K562 (cell line): ENCODE data around the gene HMCN2. TPM values are rescaled to one million over a fixed set of nuclear protein-coding genes. Genes with fewer than 3 reads are reported as not detected.
"Not testable (repeated sequence)": the region's sequence is repeated elsewhere in the genome, so short reads cannot be mapped to it uniquely, and the experiment has no call there.

Experiments
- ATAC-seq: fragments of 200-7000 bp; cut with Tn5 transposase; 3 replicates; pipeline ENCODE4 v1.9.1; 2020; ENCODE audit warnings: moderate library complexity
- BruUV-seq: library from RNA; stranded (reverse); fragments of 400-500 nt; replicated peaks from 2 replicates; lab custom pipeline; 2021; lab: Mats Ljungman, UMichigan
- CTCF ChIA-PET: fragments of 300-600 bp; formaldehyde crosslinking; extraction: SDS; loops from one replicate; lab custom pipeline; 2021; ENCODE audit warnings: low intra/inter-chr PET ratio; lab: Yijun Ruan, JAX
- POLR2A ChIA-PET: fragments of 300-600, 350-650 bp; sonication (Branson Sonifier 250); formaldehyde crosslinking; extraction: SDS; loops from one replicate; lab custom pipeline; 2021; ENCODE audit warnings: antibody characterized with exemption, inconsistent platforms; lab: Yijun Ruan, JAX
- DNase-seq, 4 experiments: peaks; one replicate each; pipeline versions ENCODE4 v3.0.0 to v3.0.0-alpha.2; 2011 to 2018; ENCODE audit warnings: low spot score in 3 of 4, mixed read lengths in 3 of 4; ENCODE audit errors: extremely low read depth in 1 of 4
- FAIRE-seq: peaks from 2 replicates; lab custom pipeline; 2011; peaks lifted over from hg19 to GRCh38; lab: Jason Lieb, UNC
- H2AFZ ChIP-seq: 2 replicates; pipeline ENCODE4 v1.6.0; 2011; ENCODE audit warnings: low read depth, low read length, control low read depth, inconsistent platforms
- H3K27ac ChIP-seq: fragments of 200-600 bp; 3 replicates; pipeline ENCODE4 v1.8.0; 2011; ENCODE audit warnings: low read depth, mild to moderate bottlenecking, control low read depth, inconsistent platforms, low read length, moderate library complexity, mixed read lengths; ENCODE audit errors: extremely low read depth
- H3K27me3 ChIP-seq, 2 experiments: fragments of 300-600 bp in 1 of 2; 2 replicates in 1 of 2; 3 replicates in 1 of 2; pipeline versions ENCODE4 v1.6.0 to v1.8.0; 2011; ENCODE audit warnings: inconsistent platforms in 2 of 2, low read length in 2 of 2, mild to moderate bottlenecking in 1 of 2, mixed read lengths in 1 of 2, moderate library complexity in 1 of 2; ENCODE audit not compliant: control insufficient read depth in 2 of 2, insufficient read depth in 2 of 2
- H3K36me3 ChIP-seq: fragments of 300-600 bp; 3 replicates; pipeline ENCODE4 v1.8.0; 2011; ENCODE audit warnings: mild to moderate bottlenecking, low read length, inconsistent platforms; ENCODE audit not compliant: control insufficient read depth, insufficient read depth
- H3K4me1 ChIP-seq, 2 experiments: fragments of 200-600 bp in 1 of 2; replicated peaks in 1 of 2; 2 replicates in 1 of 2; 3 replicates in 1 of 2; pipeline versions ENCODE4 v1.5.1 to v1.8.0; 2011; ENCODE audit warnings: inconsistent platforms in 2 of 2, low read length in 2 of 2, mild to moderate bottlenecking in 1 of 2, mixed read lengths in 1 of 2, moderate library complexity in 1 of 2; ENCODE audit not compliant: control insufficient read depth in 2 of 2, insufficient read depth in 2 of 2
- H3K4me2 ChIP-seq: 2 replicates; pipeline ENCODE4 v1.6.1; 2011; ENCODE audit warnings: low read length, control low read depth, inconsistent platforms, mixed read lengths; ENCODE audit not compliant: insufficient read depth
- H3K4me3 ChIP-seq: fragments of 200-600 bp; sonication (generic), shearing (Covaris generic); 2 replicates; pipeline ENCODE4 v1.5.1; 2016; ENCODE audit warnings: control low read depth, inconsistent platforms
- H3K79me2 ChIP-seq: fragments of 200-600 bp; 3 replicates; pipeline ENCODE4 v1.8.0; 2011; ENCODE audit warnings: low read length, inconsistent platforms; ENCODE audit not compliant: control insufficient read depth, insufficient read depth
- H3K9ac ChIP-seq, 2 experiments: 2 replicates each; pipeline versions ENCODE4 v1.6.0 to v1.6.1; 2011; ENCODE audit warnings: low read depth in 2 of 2, low read length in 2 of 2, control low read depth in 1 of 2, inconsistent platforms in 1 of 2, mild to moderate bottlenecking in 1 of 2, mixed read lengths in 1 of 2; ENCODE audit not compliant: insufficient read depth in 1 of 2
- H3K9me1 ChIP-seq: one replicate; pipeline ENCODE4 v1.6.0; 2011; ENCODE audit warnings: inconsistent platforms, mild to moderate bottlenecking, low read length, moderate library complexity; ENCODE audit not compliant: control insufficient read depth, insufficient read depth
- H3K9me3 ChIP-seq: replicated peaks from 2 replicates; pipeline ENCODE4 v1.5.1; 2011; ENCODE audit warnings: low read depth, low read length, inconsistent platforms; ENCODE audit not compliant: control insufficient read depth, insufficient read depth
- H4K20me1 ChIP-seq: replicated peaks from 2 replicates; pipeline ENCODE4 v1.6.1; 2011; ENCODE audit warnings: low read length, inconsistent platforms, mixed read lengths; ENCODE audit not compliant: control insufficient read depth, insufficient read depth
- ADNP ChIP-seq: fragments of 200-800 bp; sonication (Bioruptor generic); IDR thresholded peaks from 2 replicates; pipeline ENCODE4 v1.6.1; 2016; ENCODE audit warnings: missing genetic modification characterization, missing compliant biosample characterization
- EGR1 ChIP-seq: fragments of 450-650 bp; conservative IDR thresholded peaks from 2 replicates; pipeline ENCODE4 v1.6.1; 2017; ENCODE audit warnings: mild to moderate bottlenecking
- KDM1A ChIP-seq, 2 experiments: fragments of 450-650 bp; IDR thresholded peaks; 2 replicates each; pipeline ENCODE4 v1.6.1; 2016; ENCODE audit warnings: mild to moderate bottlenecking in 2 of 2
- KLF10 ChIP-seq: fragments of 250-450 bp; sonication (Bioruptor Pico); IDR thresholded peaks from 2 replicates; pipeline ENCODE4 v1.6.1; 2021; ENCODE audit warnings: matching md5 sums
- NCOA1 ChIP-seq: fragments of 450-650 bp; IDR thresholded peaks from 2 replicates; pipeline ENCODE4 v1.6.1; 2016; ENCODE audit warnings: low read depth
- RBM25 ChIP-seq: fragments of 200-400 bp; formaldehyde crosslinking; IDR thresholded peaks from 2 replicates; pipeline ENCODE4 v1.6.1; 2018; ENCODE audit warnings: low read length, low read depth, moderate library complexity; ENCODE audit not compliant: severe bottlenecking
- SMAD1 ChIP-seq: fragments of 150-350 bp; IDR thresholded peaks from 2 replicates; pipeline ENCODE4 v1.6.1; 2014; ENCODE audit warnings: low read length, low read depth; ENCODE audit not compliant: partially characterized antibody
- SMARCA5 ChIP-seq: fragments of 450-650 bp; IDR thresholded peaks from 2 replicates; pipeline ENCODE4 v1.6.1; 2016
- TAF1 ChIP-seq: IDR thresholded peaks from 2 replicates; pipeline ENCODE4 v1.6.1; 2011; ENCODE audit warnings: mild to moderate bottlenecking, low read length, moderate library complexity; ENCODE audit not compliant: insufficient read depth, control insufficient read depth, severe bottlenecking; ENCODE audit errors: extremely low read depth
- ZFP36 ChIP-seq: fragments of 150-350 bp; IDR thresholded peaks from 2 replicates; pipeline ENCODE4 v1.6.1; 2018; ENCODE audit warnings: low read length, low read depth; ENCODE audit not compliant: partially characterized antibody
- ZNF121 ChIP-seq: sonication (generic); formaldehyde crosslinking; conservative IDR thresholded peaks from 2 replicates; pipeline ENCODE4 v1.8.0; 2022; ENCODE audit warnings: missing genetic modification reagents
- ZNF347 ChIP-seq: fragments of 450-650 bp; formaldehyde crosslinking; IDR thresholded peaks from 2 replicates; pipeline ENCODE4 v1.4.0; 2020; ENCODE audit warnings: low read depth, mild to moderate bottlenecking, moderate library complexity
- WGBS: fragments of 100-300 bp; shearing (Covaris generic); methylation state at CpG from one replicate; pipeline ENCODE4 v1.1.6; 2016; ENCODE audit warnings: low coverage, mixed read lengths; ENCODE audit not compliant: insufficient coverage; ENCODE audit errors: missing lambda C conversion rate; 5-methylcytosine and 5-hydroxymethylcytosine counted together
- in situ Hi-C: fragments of 300-500 bp; cut with MboI; formaldehyde crosslinking; loops from 4 replicates; pipeline ENCODE4 v1.15.0; 2018; ENCODE audit warnings: inconsistent platforms, mixed read lengths
- intact Hi-C: fragments of 100-400 bp; cut with micrococcal nuclease; formaldehyde crosslinking; loops from 2 replicates; pipeline ENCODE4 v1.14.2; 2022
- polyA plus RNA-seq, 8 experiments: library from polyadenylated mRNA; depleted of rRNA in 4 of 8; stranded (reverse) in 5 of 8; unstranded in 3 of 8; fragments of >200 nt; fragmentation: Nextera tagmentation in 2 of 8; fragmentation: Illumina TruSeq in 1 of 8; extraction: Ambion mirVana in 2 of 8; extraction: Trizol in 1 of 8; gene quantifications; 2 replicates each; pipeline versions ENCODE4 v1.2.1 to v1.2.3, GENCODE V29; 2011 to 2014; ENCODE audit warnings: inconsistent platforms in 1 of 8, missing spikeins in 1 of 8
- total RNA-seq, 7 experiments: library from RNA; depleted of rRNA in 6 of 7; stranded (reverse); fragments of >200 nt in 6 of 7; fragmentation: Illumina TruSeq in 2 of 7; extraction: Trizol in 2 of 7; gene quantifications; 2 replicates each; pipeline versions ENCODE4 v1.2.1 to v1.2.3, GENCODE V29; 2011 to 2021; ENCODE audit warnings: low replicate concordance in 1 of 7
- TF ChIP-seq, protein P1 (sequence below), 3 experiments: IDR thresholded peaks in 2 of 3; conservative IDR thresholded peaks in 1 of 3; 2 replicates each; pipeline ENCODE4 v1.5.1; 2011 to 2012; ENCODE audit warnings: low read length in 3 of 3, mild to moderate bottlenecking in 3 of 3, control low read depth in 2 of 3, improper control_type of control experiment in 1 of 3, inconsistent platforms in 1 of 3, low read depth in 1 of 3, mixed read lengths in 1 of 3, moderate library complexity in 1 of 3; ENCODE audit not compliant: insufficient read depth in 2 of 3

HMCN2 gene
- total and polyA plus RNA-seq, 9 of the 15 experiments (the other 6 are each of a cell fraction or from before 2014, with no cell fraction given): 0.01 TPM; not detected in 8

DNA sequence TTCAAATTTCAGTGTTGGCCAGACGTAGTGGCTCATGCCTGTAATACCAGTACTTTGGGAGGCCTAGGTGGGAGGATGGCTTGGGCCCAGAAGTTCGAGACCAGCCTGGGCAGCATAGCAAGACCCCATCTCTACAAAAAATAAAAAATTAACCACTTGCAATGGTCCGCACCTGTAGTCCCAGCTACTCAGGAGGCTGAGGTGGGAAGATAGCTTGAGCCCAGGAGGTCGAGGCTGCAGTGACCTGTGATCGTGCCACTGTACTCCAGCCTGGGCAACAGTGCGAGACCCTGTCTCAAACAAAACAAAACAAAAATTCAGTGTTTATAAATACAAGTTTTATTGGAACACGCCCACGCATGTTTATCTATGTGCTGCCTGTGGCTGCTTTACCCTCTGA lies 73.3 kb downstream of the HMCN2 start:
- H3K4me1 ChIP-seq: peaks cover 0 to 31% of the 10 kb centered on the region in 2 experiments; a peak in 2 of 5 replicates
- not testable (repeated sequence) for H4K20me1 ChIP-seq, H2AFZ ChIP-seq
- TF ChIP-seq EGR1: peak; percentile 61
- TF ChIP-seq ZNF121 (CRISPR knock-in tag): peak; percentile 96
- TF ChIP-seq, all 486 proteins: peak for 2; not testable (repeated sequence) for 484
- ATAC-seq, intact Hi-C loops, H3K9ac ChIP-seq, FAIRE-seq, H3K36me3 ChIP-seq, H3K4me2 ChIP-seq, BruUV-seq, H3K9me3 ChIP-seq, H3K4me3 ChIP-seq, DNase-seq, CTCF ChIA-PET, H3K9me1 ChIP-seq, H3K79me2 ChIP-seq, H3K27ac ChIP-seq: not testable (repeated sequence)
- 25% methylated on average over 8 of the region's 8 CpGs for WGBS
- in situ Hi-C loops: loop anchor here (25.0 kb wide), 1 partner anchor 677 kb away; the partner anchor contains the start of gene PRRX2
- peaks cover 0 to 17% of the 10 kb centered on the region in 2 experiments; a peak in 2 of 5 replicates for H3K27me3 ChIP-seq
- POLR2A ChIA-PET: interaction anchor here (0.6 kb wide), 1 partner anchor 613 kb away, joined by 4 read pairs; no protein-coding TSS in a partner anchor

DNA sequence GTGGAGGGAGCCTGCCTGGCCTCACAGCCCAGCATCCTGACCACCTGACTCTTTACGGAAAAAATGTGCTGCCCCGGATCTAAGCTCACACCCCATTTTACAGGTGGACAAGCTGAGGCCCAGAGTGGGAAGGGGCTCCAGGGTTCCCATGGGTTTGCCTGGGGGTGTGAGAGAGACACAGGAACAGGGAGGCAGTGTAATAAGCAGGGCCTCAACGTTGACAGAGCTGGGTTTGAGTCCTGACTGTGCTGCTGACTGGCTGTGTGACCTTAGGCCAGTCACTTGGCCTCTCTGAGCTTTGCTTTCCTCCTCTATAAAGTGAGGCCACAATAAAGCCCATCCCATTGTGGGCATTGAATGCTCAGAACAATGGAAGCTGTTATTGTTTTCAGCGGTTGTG lies 73.7 kb downstream of the HMCN2 start:
- Histone ChIP-seq H3K9me1 (peaks cover under 1% of the 10 kb centered on the region), H3K4me3 (no peak overlapping the region), H3K9ac (no peak overlapping the region), H3K4me1 (peaks cover 0 to 31% of the 10 kb centered on the region in 2 experiments; a peak in 2 of 5 replicates), H3K4me2 (no peak overlapping the region), H3K36me3 (no peaks in the 10 kb centered on the region), H3K9me3 (no peaks in the 10 kb centered on the region), H2AFZ (no peak overlapping the region), H3K79me2 (no peaks in the 10 kb centered on the region), H3K27me3 (peaks cover 0 to 13% of the 10 kb centered on the region in 2 experiments; a peak in 1 of 5 replicates), H4K20me1 (peaks cover 4% of the 10 kb centered on the region; the same call in 1 of the 2 replicates), H3K27ac (no peak overlapping the region)
- in situ Hi-C loops: loop anchor here (25.0 kb wide), 1 partner anchor 677 kb away; the partner anchor contains the start of gene PRRX2
- POLR2A ChIA-PET: interaction anchor here (0.6 kb wide), 1 partner anchor 613 kb away, joined by 4 read pairs; no protein-coding TSS in a partner anchor
- CTCF ChIA-PET: no interaction called here
- 4% methylated on average over 4 of the region's 4 CpGs for WGBS
- ATAC-seq (no peak), FAIRE-seq (no peak), DNase-seq (no peak)
- BruUV-seq: no TSS peak
- intact Hi-C loops: no loop called here
- TF ChIP-seq, protein P1, sequence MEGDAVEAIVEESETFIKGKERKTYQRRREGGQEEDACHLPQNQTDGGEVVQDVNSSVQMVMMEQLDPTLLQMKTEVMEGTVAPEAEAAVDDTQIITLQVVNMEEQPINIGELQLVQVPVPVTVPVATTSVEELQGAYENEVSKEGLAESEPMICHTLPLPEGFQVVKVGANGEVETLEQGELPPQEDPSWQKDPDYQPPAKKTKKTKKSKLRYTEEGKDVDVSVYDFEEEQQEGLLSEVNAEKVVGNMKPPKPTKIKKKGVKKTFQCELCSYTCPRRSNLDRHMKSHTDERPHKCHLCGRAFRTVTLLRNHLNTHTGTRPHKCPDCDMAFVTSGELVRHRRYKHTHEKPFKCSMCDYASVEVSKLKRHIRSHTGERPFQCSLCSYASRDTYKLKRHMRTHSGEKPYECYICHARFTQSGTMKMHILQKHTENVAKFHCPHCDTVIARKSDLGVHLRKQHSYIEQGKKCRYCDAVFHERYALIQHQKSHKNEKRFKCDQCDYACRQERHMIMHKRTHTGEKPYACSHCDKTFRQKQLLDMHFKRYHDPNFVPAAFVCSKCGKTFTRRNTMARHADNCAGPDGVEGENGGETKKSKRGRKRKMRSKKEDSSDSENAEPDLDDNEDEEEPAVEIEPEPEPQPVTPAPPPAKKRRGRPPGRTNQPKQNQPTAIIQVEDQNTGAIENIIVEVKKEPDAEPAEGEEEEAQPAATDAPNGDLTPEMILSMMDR (IDR thresholded peaks at IDR 0.05 in 2 of 3, conservative IDR thresholded peaks at IDR 0.05 in 1 of 3; ENCODE audit: insufficient read depth in 2 of 3, low read depth in 1 of 3, low read length in 3 of 3): no peak
- TF ChIP-seq SMARCA5 (peak; percentile 90; the same call in 1 of the 2 replicates), TAF1 (no peak), ZFP36 (peak; percentile 82), KLF10 (CRISPR knock-in tag) (no peak), RBM25 (peak; percentile 92), NCOA1 (no peak), SMAD1 (no peak), ZNF347 (CRISPR knock-in tag) (no peak), ADNP (peak; percentile 82), KDM1A (IDR thresholded peaks at IDR 0.05) (peak; percentile 65 to 71; a peak in 3 of 4 replicates)
